ENCODE data around the gene PLPP4. TPM values are rescaled to one million over a fixed set of nuclear protein-coding genes. Genes with fewer than 3 reads are reported as not detected.

PLPP4 gene
- total RNA-seq, 1 experiment from 2014 or later: not detected

DNA sequence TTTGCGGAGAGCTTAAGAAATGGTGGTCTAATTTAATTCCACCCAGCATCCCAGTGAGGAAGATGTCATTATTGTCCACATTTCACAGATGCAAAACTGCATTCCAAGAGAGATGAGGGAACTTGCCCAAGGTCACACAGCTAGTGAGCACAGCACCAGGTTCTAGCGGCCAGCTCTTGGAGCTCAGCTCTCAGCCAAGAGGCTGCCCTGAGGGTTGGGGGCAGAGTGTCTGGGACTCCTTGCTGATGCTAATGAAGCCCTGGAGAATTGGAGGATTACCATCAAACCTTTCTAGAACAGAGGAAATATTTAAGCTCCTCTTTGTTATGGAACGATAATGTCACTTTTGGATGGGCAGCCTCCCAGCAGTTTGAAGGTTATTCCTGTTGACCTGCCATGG lies 48.0 kb downstream of the PLPP4 start:
- intact Hi-C loops (cut with micrococcal nuclease; ENCODE audit: unreplicated experiment): no loop called here
- Histone ChIP-seq H3K27me3 (ENCODE audit: insufficient read depth, low read depth) (no peaks in the 10 kb centered on the region), H4K20me1 (ENCODE audit: insufficient read depth) (no peaks in the 10 kb centered on the region), H2AFZ (no peak overlapping the region), H3K27ac (no peak overlapping the region), H3K9me2 (ENCODE audit: insufficient read depth) (no peaks in the 10 kb centered on the region), H3K4me2 (no peak overlapping the region), H3K4me3 (no peak overlapping the region), H3F3A (ENCODE audit: insufficient read depth, low read depth) (no peaks in the 10 kb centered on the region), H3K36me3 (ENCODE audit: low read depth) (no peaks in the 10 kb centered on the region), H3K9me3 (ENCODE audit: insufficient read depth, low read depth) (no peaks in the 10 kb centered on the region), H3K79me2 (ENCODE audit: low read depth) (no peaks in the 10 kb centered on the region), H3K4me1 (replicated peaks; ENCODE audit: insufficient read depth) (no peaks in the 10 kb centered on the region)
- DNase-seq: no peak
- ChIA-PET CTCF (no interaction called here), POLR2A (ENCODE audit: unreplicated experiment) (no interaction called here)
- no TSS peak for BruUV-seq (replicated peaks)
- TF ChIP-seq, protein P1, sequence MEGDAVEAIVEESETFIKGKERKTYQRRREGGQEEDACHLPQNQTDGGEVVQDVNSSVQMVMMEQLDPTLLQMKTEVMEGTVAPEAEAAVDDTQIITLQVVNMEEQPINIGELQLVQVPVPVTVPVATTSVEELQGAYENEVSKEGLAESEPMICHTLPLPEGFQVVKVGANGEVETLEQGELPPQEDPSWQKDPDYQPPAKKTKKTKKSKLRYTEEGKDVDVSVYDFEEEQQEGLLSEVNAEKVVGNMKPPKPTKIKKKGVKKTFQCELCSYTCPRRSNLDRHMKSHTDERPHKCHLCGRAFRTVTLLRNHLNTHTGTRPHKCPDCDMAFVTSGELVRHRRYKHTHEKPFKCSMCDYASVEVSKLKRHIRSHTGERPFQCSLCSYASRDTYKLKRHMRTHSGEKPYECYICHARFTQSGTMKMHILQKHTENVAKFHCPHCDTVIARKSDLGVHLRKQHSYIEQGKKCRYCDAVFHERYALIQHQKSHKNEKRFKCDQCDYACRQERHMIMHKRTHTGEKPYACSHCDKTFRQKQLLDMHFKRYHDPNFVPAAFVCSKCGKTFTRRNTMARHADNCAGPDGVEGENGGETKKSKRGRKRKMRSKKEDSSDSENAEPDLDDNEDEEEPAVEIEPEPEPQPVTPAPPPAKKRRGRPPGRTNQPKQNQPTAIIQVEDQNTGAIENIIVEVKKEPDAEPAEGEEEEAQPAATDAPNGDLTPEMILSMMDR (conservative IDR thresholded peaks at IDR 0.05): no peak
- TF ChIP-seq EZH2 (IDR thresholded peaks at IDR 0.05; ENCODE audit: low read depth): no peak

DNA sequence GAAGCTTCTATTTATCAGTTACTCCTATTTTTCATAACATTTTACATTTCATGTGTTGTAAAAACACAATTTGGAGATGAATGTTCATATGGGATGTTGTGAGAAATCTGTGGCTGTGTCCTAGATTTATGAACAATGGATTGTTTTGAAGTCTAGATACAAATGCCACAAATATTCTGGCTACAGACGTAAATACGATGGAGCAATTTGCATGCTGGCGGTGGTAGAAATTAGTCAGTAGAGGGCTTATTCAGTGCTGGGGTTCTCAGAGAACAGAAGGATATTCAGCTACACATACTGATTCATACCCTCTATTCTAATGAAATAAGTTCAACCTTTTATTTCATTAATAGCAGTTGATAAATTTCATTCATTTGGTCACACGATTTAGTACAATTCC lies 48.8 kb downstream of the PLPP4 start:
- H3K4me2 ChIP-seq: no peak overlapping the region
- CTCF ChIA-PET: no interaction called here
- H3K27me3 ChIP-seq (ENCODE audit: insufficient read depth, low read depth): no peaks in the 10 kb centered on the region
- intact Hi-C loops (cut with micrococcal nuclease; ENCODE audit: unreplicated experiment): no loop called here
- TF ChIP-seq EZH2 (IDR thresholded peaks at IDR 0.05; ENCODE audit: low read depth): no peak
- TF ChIP-seq, protein P1 (conservative IDR thresholded peaks at IDR 0.05): no peak
- BruUV-seq (replicated peaks): no TSS peak
- no peak overlapping the region for H2AFZ ChIP-seq
- H3K79me2 ChIP-seq (ENCODE audit: low read depth): no peaks in the 10 kb centered on the region
- H4K20me1 ChIP-seq (ENCODE audit: insufficient read depth): no peaks in the 10 kb centered on the region
- DNase-seq: no peak
- H3F3A ChIP-seq (ENCODE audit: insufficient read depth, low read depth): no peaks in the 10 kb centered on the region
- POLR2A ChIA-PET (ENCODE audit: unreplicated experiment): no interaction called here
- H3K4me3 ChIP-seq: no peak overlapping the region
- no peaks in the 10 kb centered on the region for H3K4me1 ChIP-seq (replicated peaks; ENCODE audit: insufficient read depth)
- no peak overlapping the region for H3K27ac ChIP-seq
- H3K9me2 ChIP-seq (ENCODE audit: insufficient read depth): no peaks in the 10 kb centered on the region
- no peaks in the 10 kb centered on the region for H3K36me3 ChIP-seq (ENCODE audit: low read depth)
- H3K9me3 ChIP-seq (ENCODE audit: insufficient read depth, low read depth): no peaks in the 10 kb centered on the region

DNA sequence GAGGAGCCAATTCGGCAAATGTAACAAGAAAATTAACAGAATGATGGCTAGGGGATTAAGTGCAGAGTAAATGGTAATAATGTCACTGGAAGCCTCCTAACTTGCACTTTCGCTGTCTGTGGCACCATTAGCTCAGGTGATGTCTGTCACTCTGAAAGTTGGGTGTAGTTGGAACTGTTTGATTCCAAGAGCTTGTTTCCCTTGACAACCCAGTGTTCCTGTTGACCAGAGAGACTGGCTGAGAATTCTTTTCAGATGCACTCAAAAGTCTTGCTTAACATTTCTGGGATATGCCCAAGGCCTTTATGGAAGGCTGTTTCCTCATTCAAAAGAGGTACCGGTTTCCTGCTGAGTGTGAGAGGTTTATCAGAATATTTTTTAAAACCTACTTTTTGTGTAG lies 49.6 kb downstream of the PLPP4 start:
- no peaks in the 10 kb centered on the region for H3K9me3 ChIP-seq (ENCODE audit: insufficient read depth, low read depth)
- ChIA-PET POLR2A (ENCODE audit: unreplicated experiment) (no interaction called here), CTCF (no interaction called here)
- H3K79me2 ChIP-seq (ENCODE audit: low read depth): no peaks in the 10 kb centered on the region
- H4K20me1 ChIP-seq (ENCODE audit: insufficient read depth): no peaks in the 10 kb centered on the region
- intact Hi-C loops (cut with micrococcal nuclease; ENCODE audit: unreplicated experiment): no loop called here
- H3K27ac ChIP-seq: no peak overlapping the region
- H3K4me1 ChIP-seq (replicated peaks; ENCODE audit: insufficient read depth): no peaks in the 10 kb centered on the region
- no peak overlapping the region for H3K4me3 ChIP-seq
- H3K36me3 ChIP-seq (ENCODE audit: low read depth): no peaks in the 10 kb centered on the region
- H3K9me2 ChIP-seq (ENCODE audit: insufficient read depth): no peaks in the 10 kb centered on the region
- TF ChIP-seq, protein P1 (conservative IDR thresholded peaks at IDR 0.05): no peak
- TF ChIP-seq EZH2 (IDR thresholded peaks at IDR 0.05; ENCODE audit: low read depth): no peak
- H2AFZ ChIP-seq: no peak overlapping the region
- no peak for DNase-seq
- no TSS peak for BruUV-seq (replicated peaks)
- no peak overlapping the region for H3K4me2 ChIP-seq
- H3K27me3 ChIP-seq (ENCODE audit: insufficient read depth, low read depth): no peaks in the 10 kb centered on the region
- H3F3A ChIP-seq (ENCODE audit: insufficient read depth, low read depth): no peaks in the 10 kb centered on the region

All from PC-9 (cell line).